RCC 7860 (cell line): ENCODE measurements around the gene ACY1.
"Not testable (repeated sequence)": the region's sequence is repeated elsewhere in the genome, so short reads cannot be mapped to it uniquely, and the experiment has no call there.

Experiments
- DNase-seq: peaks from one replicate; pipeline ENCODE4 v3.0.0-alpha.2; 2015; ENCODE audit warnings: low spot score
- FAIRE-seq: peaks from 2 replicates; lab custom pipeline; 2012; peaks lifted over from hg19 to GRCh38; lab: Jason Lieb, UNC

Gene ACY1

DNA sequence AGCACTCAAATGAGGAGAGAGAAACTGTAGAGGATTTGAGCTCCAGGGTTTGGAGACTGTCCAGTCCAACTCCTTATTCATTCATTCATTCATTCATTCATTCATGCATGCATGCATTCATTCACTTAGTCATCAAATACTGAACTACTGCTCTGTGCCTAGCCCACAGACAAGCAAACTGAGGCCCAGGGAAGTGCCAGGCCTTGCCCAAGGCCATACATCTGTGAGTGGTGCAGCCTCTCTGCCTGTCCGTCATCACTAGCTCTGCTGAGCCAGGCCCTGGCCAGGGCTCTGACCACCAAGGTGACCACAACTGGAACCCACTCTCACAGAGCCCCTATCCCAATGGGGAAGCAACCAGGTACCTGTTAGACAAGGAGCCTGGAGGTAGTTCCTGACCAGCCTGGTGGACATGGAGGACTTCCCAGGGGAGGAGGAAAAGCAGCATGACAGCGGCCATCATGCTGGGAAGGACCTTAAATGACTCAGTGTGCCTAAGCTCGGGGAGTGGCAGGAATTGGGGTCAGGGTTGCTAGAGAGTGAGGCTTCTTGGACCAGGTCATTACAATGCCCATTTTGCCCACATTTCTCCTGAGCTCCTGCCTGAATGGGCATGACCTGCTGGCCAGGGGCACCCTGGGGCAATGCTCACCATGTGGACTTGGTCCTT, 39.9 kb downstream of the ACY1 start:
- FAIRE-seq, result no peak
- DNase-seq, result no peak

DNA sequence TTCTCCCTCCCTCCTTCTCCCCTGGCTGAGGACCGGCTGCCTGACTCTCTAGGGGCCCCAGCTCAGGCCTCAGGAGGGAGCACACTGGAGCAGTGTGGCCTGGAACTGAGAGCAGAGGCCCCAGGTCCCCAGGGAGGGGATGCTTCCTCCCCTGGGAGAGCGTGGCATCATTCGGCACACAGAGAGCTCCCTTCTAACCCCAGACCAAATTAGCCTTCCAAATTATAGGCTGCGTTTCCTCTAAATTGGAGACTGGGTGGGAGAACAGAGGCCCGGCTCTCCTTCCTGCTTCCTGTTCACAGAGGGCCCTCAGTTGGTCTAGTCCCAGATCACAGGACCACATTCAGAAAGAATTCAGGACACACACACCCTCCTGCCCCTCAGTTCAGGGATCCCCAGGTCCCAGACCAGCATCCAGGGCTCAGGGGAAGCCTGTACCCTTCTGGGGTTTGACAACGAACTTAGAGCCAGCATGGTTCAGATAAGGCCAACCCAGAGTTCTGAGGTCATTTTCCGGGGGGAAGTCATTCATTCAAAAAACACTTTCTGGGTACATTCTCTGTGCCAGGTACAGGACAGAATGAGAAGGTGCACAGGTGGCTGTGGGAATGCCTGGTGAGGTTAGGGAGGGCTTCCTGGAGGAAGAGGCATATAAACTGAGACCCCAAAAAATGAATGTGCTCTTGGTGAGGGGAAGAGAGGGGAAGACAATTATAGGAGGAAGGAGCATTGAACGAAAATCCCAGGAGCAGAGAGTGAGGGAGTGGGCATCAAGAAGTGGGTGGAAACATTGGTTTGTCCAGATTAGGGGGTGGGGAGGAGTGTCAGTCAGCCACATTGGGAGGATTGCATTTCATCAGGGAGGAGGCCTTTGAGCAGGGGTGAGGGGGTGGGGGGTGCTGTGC, 40.8 kb downstream of the ACY1 start:
- DNase-seq (no peak), FAIRE-seq (no peak)

DNA sequence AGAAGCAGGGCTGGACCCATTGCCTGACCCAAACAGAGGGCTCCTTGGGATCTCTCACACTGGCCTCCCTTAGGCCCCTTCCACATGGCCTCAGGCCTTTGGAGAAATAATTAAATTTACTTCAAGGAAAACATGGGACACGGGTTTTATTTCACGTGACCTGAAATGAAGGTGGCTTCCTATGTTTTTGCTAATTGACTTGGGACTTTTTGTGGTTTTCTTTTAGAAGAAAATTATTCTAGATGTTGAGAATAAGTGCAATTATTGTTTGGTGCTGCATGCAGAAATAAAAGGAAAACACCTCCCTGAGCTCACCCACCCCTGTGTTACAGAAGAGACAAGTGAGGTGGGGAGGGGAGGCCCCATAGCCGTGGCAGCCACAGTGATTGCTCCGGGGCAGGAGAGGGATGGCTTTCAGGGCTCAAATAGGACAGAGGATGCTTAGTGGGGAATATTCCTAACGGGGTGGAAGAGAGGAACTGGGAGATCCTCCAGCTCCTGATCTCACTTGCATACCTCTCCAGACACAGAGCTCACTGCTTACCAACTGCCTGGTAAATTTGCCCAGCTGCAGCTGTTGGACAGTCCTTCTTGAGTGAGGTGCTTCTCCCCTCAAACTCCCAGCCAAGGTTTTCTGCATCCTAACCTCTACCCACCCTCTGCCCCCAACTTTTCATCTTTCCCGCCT, 41.6 kb downstream of the ACY1 start:
- FAIRE-seq (no peak), DNase-seq (no peak)

DNA sequence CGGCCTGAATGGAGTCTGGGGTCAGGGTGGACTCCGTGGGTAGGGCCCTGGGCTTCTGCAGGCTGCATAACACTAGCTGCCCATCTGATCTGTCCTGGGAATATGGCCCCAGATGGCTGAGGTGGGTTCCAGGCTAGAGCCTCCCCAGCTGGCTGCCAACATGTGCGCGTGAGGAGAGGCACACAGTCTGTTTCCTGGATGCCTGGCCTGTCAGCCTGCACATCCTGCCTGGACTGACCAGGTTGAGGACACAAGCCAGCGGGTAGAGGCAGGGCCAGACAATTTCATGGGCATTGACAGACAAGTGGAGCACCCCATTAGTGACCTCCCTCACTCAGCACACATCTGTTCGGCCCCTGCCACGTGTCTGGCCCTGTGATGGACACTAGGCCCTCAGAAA, 42.1 kb downstream of the ACY1 start:
- DNase-seq (no peak), FAIRE-seq (no peak)

DNA sequence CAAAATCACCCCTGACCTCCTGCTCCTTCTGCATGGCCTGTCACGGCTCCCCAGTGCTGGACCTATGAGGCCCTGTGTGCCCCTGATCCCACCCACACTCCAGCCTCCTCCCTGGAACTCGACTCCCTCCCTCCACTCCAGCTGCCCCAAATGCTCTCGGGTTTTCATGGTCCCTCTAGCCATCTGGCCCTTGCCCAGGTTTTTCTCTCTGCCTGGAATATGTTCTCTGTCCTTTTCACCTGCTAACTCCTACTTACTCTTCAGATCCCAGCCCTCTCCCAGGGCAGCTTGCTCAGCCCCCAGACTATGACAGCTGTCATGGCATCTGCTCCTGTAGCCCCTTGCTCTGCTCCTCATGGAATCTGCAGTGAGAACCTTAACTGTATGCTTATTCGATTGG, 42.7 kb downstream of the ACY1 start:
- DNase-seq (no peak), FAIRE-seq (no peak)

DNA sequence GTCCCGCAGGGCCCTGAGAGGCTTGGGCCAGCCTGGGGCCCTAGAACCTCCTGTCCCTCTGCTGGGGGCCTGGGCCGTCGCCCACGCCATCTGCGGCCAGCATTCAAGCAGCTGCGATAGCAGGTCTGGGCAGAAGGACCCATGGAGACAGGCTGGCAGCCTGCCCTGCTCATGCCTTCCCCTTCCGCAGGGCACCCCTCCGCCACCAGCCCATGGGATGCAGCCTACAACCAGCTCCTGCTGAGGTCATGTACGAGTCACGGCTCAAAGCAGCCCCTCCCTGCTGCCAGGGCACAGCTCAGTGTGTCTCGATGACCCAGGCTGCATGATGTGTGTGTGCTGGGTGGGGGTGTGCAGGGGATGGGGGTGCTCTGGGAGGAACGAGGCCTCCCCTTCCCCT, 45.2 kb downstream of the ACY1 start:
- FAIRE-seq, result no peak

DNA sequence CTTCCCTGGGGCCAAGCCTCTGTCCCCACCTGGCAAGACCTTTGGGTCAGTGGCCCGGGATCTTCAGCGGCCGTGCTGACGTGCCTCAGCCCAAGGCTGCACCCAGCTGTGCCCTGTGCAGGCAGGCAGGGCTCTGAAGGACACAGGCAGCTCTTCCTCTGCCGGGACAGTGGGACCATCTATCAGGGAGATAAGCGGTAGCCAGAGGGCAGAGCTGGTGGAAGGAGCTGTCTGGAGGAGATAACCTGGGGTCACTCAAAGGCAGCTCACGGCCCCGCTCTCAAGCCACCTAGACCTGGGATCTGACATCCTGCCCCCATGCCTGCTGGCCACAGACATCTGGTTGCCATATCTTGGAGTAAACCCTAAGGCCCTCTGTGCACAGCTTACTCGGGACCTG, 45.7 kb downstream of the ACY1 start:
- FAIRE-seq (no peak), DNase-seq (no peak)

More for the DNA sequence above, 45.2 kb downstream of the ACY1 start:
- no peak for DNase-seq

DNA sequence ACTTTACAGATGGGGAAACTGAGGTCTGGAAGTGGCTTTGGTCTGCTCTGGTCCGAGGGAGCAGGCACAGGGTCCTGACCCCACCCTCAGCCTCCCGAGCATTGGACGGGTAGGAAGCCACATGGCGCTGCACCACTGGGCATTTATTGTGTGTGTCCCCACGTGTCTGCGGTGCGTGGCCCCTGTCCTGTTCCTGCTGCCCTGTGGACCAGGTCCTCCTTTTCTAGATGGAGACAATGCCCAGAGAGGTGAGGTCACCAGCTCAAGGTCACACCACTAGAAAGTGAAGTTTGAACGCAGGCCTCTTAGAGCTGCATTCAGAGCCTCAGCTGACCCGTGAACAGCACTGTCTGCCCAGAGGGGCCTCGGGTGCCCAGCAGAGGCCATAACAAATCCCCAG, 46.2 kb downstream of the ACY1 start:
- DNase-seq (no peak), FAIRE-seq (no peak)

DNA sequence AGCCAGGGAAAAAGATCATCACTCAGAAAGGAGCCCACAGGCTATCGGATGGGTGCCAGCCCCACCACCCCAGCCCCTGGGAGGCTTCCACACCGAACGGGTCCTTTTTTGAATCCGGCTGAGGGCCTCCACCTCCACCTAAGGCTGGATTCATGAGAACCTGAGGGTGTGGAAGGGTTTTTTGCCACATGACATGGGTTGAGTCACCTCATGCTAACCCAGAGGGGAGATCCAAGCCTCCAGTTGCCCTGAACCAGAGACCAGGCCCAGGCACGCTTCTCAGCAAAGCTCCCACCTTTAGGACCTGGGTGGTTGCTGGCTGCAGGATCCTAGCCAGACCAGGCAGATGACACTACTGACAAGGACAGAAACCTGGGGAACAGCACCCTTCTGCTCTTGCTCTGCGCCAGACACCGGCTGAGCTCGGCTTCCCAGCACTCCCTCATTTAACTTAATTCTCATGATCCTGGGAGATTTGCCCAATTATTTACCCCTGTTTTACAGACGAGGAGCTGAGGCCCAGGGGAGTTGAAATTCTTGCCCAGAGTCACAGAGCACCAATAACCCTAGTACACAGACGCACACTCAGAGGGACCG, 47.5 kb downstream of the ACY1 start:
- no peak for DNase-seq
- FAIRE-seq, result no peak

DNA sequence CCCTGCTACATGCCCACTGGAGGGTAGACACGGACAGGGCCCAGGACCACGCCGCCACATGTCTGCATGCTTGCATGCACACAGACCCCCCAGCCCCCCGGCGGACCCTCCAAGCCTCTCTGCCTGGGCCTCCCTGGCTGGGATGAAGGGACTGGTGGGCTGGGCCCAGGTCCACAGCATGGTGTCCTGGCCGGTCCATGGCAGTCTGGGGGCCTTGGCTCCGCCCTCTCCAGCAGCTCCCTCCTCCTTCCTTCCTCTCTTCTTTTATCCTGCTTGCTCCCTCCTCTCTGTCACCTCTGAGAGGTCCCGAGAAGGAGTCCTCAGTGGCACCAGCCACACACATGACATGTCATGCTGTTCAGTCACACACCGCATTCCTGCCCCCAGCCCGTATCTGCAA, 48.6 kb downstream of the ACY1 start:
- DNase-seq (no peak), FAIRE-seq (no peak)

DNA sequence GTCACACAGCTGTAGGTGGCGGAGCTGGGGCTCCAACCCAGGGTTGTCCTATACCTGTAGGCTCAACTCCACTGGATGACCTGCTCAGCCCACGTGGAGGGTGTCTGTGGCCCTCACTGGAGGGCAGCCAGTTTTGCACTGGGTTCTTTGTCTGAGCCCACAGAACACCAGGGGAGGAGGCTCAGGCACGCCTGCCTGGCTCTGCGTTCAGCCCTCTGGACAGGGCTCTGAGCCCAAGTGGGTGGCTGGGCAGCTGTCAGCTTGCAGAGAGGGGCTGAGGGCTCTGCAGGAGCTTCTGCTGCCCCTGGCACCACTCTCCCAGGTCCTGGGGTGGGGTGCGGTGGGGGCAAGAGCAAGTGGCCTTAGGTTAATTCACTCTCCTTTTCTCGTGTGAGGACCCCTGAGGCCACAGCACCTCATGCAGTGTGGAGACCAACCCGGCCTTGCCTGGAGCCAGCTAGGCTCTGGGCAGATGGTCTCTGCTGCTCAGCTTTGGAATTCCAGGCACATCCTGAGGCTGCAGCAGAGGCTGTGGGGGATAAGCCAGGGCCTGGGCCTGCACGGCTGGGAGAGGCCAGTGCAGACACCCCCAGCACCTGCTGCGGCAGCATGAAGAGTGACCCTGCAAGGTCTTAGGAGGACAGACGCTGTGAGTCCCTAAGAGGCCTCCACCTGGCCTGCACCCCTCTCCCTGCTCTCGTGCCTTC, 49.5 kb downstream of the ACY1 start:
- DNase-seq, result no peak
- FAIRE-seq, result no peak

DNA sequence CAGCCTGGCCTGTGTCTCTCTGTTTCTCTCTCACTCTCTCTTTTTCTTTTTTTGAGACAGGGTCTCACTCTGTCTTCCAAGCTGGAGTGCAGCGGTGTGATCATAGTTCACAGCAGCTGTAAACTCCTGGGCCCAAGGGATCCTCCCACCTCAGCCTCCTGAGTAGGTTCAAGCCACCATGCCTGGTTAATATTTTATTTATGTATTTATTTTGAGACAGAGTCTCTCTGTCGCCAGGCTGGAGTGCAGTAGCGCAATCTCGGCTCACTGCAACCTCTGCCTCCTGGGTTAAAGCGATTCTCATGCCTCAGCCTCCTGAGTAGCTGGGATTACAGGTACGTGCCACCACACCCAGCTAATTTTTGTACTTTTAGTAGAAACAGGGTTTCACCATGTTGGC, 50.4 kb downstream of the ACY1 start:
- not testable (repeated sequence) for FAIRE-seq, DNase-seq

DNA sequence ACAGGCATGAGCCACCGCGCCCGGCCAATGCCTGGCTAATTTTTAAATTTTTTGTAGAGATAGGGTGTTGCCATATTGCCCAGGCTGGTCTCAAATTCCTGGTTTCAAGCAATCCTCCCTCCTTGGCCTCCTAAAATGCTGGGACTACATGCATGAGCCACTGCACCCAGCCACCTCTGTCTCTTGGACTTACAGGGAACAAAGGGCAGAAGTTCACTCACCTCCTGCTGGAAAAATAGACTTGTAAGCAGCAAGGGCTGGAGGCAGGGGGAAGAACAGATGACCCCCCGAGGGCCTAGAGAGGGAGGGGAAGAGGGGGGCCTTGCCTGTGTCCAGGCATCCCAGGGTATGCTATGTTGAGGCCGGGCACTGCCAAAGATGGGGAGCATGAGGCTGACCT, 50.9 kb downstream of the ACY1 start:
- no peak for FAIRE-seq
- DNase-seq, result no peak

DNA sequence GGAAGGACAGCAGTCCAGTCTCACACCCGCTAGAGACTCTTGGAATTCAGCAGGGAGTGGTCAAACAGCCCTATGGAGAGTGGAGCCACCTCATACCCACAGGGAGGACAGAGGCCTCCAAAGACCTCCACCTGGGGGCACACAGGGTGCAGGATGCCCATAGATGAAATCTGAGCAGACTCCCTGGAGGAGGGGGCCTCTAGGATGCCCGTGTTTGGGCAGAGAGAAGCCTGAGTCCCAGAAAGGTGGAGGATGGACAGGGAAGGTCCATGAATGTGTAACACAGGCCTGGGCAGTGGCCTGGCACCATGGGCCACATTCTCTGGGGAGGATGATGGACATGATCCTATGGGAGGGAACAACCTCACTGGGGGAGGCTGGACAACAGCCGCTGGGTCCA, 51.3 kb downstream of the ACY1 start:
- no peak for DNase-seq
- FAIRE-seq, result no peak

DNA sequence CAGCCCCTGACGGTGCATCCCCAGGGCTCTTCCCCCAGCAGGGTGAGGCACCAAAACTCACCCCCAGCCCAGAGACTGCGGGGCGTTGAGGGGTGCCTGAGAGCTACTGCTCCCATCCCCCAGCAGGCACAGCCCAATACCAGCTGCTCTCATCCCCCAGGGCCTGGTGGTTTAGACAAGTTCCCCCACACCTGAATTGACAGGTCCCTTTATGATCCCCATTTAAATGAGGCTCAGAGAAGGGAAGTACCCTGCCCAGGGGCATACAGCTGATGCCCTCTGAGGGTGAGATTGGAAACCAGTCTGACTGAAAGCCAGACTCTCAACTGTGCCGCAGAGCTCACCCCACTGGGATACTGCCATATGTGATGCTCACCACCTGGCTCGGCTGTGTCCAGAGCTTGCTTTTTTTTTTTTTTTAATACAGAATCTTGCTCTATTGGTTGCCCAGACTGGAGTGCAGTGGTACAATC, 52.9 kb downstream of the ACY1 start:
- FAIRE-seq, result no peak

DNA sequence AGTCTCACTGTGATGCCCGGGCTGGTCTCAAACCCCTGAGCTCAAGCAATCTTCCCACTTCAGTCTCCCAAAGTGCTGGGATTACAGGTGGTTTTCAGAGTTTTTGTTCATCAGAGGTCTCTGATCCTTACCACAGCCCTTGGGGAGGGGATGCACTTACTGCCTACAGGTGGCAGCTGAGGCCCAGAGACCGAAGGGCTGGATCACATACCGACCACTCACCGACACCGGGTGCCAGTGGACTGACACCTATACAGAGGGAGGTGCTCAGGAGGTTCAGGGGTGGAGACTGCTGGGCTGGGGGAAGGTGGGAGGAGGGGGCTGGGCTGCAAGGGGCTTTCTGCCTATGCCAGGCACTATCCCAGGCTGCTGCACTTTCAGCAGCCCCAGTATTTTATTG, 53.5 kb downstream of the ACY1 start:
- no peak for FAIRE-seq
- DNase-seq, result no peak

More for the DNA sequence above, 52.9 kb downstream of the ACY1 start:
- no peak for DNase-seq

DNA sequence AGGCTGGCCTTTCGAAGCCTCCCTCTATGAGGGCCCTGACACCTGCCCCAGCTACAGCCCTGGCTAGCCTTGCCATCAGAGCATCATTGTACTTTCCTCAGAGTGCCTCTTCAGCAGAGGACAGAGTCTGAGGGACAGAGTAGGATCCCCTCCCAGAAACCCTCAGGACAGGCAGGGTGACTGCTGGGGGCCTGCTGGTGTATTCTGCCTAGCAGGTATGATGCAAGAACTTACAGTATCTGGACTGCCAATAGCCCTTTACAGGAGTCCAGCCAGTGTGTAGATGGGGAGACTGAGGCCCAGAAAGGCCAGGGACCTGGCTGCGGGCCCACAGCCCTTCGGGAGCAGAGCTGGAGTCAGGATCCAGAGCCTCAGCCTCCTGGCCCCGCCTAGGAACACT, 54.0 kb downstream of the ACY1 start:
- DNase-seq, result no peak
- FAIRE-seq, result no peak

DNA sequence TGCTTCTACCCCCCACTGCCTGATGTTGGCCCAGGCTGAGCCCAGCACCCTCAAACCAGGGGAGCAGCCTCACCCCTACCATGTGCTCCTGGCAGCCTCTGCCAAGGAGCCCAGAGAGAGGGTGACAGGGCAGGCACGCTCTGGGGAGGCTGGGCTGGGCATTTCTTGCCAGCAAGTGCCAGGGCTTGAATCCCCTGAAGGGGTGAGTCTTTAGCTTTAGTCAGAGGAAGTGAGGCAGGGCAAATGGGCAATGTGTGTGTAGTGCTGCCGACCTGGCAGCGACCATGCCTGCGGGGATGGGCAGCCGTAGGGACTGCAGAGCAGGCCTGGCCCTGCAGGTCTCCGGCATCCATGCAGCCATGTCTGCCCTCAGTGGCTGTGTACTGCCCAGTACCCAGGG, 54.9 kb downstream of the ACY1 start:
- DNase-seq (no peak), FAIRE-seq (no peak)
